Fibroblast of lung (primary cell): ENCODE measurements around the gene PLAC1. TPM values are rescaled to one million over a fixed set of nuclear protein-coding genes. Genes with fewer than 3 reads are reported as not detected.

Experiments
- DNase-seq, 2 donors: peaks; one replicate each; pipeline versions ENCODE4 v3.0.0 to v3.0.0-alpha.2; 2010; ENCODE audit warnings: low read depth in 2 of 2
- H2AFZ ChIP-seq: 2 replicates; pipeline ENCODE4 v1.5.1; 2012; ENCODE audit warnings: low read length, control low read depth, inconsistent platforms
- H3K27ac ChIP-seq: 2 replicates; pipeline ENCODE4 v1.5.1; 2011; ENCODE audit warnings: low read length, control low read depth; ENCODE audit not compliant: insufficient read depth
- H3K27me3 ChIP-seq: 2 replicates; pipeline ENCODE4 v1.5.1; 2011; ENCODE audit warnings: mild to moderate bottlenecking, low read length; ENCODE audit not compliant: control insufficient read depth, insufficient read depth
- H3K36me3 ChIP-seq: 2 replicates; pipeline ENCODE4 v1.5.1; 2011; ENCODE audit warnings: low read length; ENCODE audit not compliant: control insufficient read depth, insufficient read depth
- H3K4me1 ChIP-seq: 2 replicates; pipeline ENCODE4 v1.5.1; 2011; ENCODE audit warnings: low read length; ENCODE audit not compliant: control insufficient read depth, insufficient read depth; ENCODE audit errors: extremely low read depth
- H3K4me2 ChIP-seq: 2 replicates; pipeline ENCODE4 v1.5.1; 2011; ENCODE audit warnings: low read length, control low read depth; ENCODE audit not compliant: insufficient read depth; ENCODE audit errors: extremely low read depth
- H3K4me3 ChIP-seq, 4 experiments: fragments of 200-600 bp in 1 of 4; sonication (generic) in 1 of 4; replicated peaks in 1 of 4; 2 replicates each; pipeline ENCODE4 v1.5.1; 2011 to 2016; ENCODE audit warnings: low read length in 4 of 4, low read depth in 3 of 4, mild to moderate bottlenecking in 3 of 4, control low read depth in 2 of 4, inconsistent platforms in 1 of 4, mixed read lengths in 1 of 4; ENCODE audit not compliant: insufficient read depth in 1 of 4; ENCODE audit errors: control extremely low read depth in 1 of 4
- H3K79me2 ChIP-seq: 2 replicates; pipeline ENCODE4 v1.5.1; 2012; ENCODE audit warnings: mild to moderate bottlenecking, low read length, inconsistent platforms; ENCODE audit not compliant: control insufficient read depth, insufficient read depth
- H3K9ac ChIP-seq: 2 replicates; pipeline ENCODE4 v1.5.1; 2011; ENCODE audit warnings: mild to moderate bottlenecking, low read length, control low read depth; ENCODE audit not compliant: insufficient read depth
- H3K9me3 ChIP-seq: 2 replicates; pipeline ENCODE4 v1.5.1; 2012; ENCODE audit warnings: low read depth, low read length; ENCODE audit not compliant: control insufficient read depth, insufficient read depth
- H4K20me1 ChIP-seq: 2 replicates; pipeline ENCODE4 v1.5.1; 2011; ENCODE audit warnings: low read length; ENCODE audit not compliant: control insufficient read depth, insufficient read depth; ENCODE audit errors: extremely low read depth
- CTCF ChIP-seq, 2 donors: IDR thresholded peaks in 1 of 2; conservative IDR thresholded peaks in 1 of 2; 1 replicate in 1 of 2; 2 replicates in 1 of 2; pipeline ENCODE4 v1.5.1; 2011 to 2012; ENCODE audit warnings: low read length in 2 of 2, control low read depth in 1 of 2, inconsistent platforms in 1 of 2, low read depth in 1 of 2, mild to moderate bottlenecking in 1 of 2
- EZH2 ChIP-seq: IDR thresholded peaks from 2 replicates; pipeline ENCODE4 v1.5.1; 2012; ENCODE audit warnings: low read length, control low read depth, mild to moderate bottlenecking; ENCODE audit errors: missing control alignments
- polyA plus RNA-seq, 2 donors: library from polyadenylated mRNA; depleted of rRNA in 1 of 2; stranded (reverse) in 1 of 2; unstranded in 1 of 2; fragments of >200 nt; gene quantifications; 2 replicates each; pipeline ENCODE4 v1.2.1, GENCODE V29; 2011 to 2012; ENCODE audit warnings: missing spikeins in 1 of 2
- total RNA-seq: library from RNA; depleted of rRNA; stranded (reverse); fragments of >200 nt; gene quantifications from 2 replicates; pipeline ENCODE4 v1.2.1, GENCODE V29; 2014

Gene PLAC1
- total and polyA plus RNA-seq, 2 donors (not counting 1 experiment from before 2014, with no cell fraction given), result 0.17 to 0.22 TPM

- no peak overlapping the region for H3K9ac ChIP-seq
- TF ChIP-seq EZH2, result no peak
- no peak for TF ChIP-seq CTCF (conservative IDR thresholded peaks at IDR 0.05 in 1 of 2, IDR thresholded peaks at IDR 0.05 in 1 of 2; ENCODE audit: low read depth in 1 of 2, low read length in 2 of 2)
- H3K4me1 ChIP-seq, result no peaks in the 10 kb centered on the region
- H3K9me3 ChIP-seq, result no peaks in the 10 kb centered on the region
- no peaks in the 10 kb centered on the region for H3K27me3 ChIP-seq
- H4K20me1 ChIP-seq, result no peaks in the 10 kb centered on the region
- H3K27ac ChIP-seq, result no peak overlapping the region
- H2AFZ ChIP-seq, result no peak overlapping the region
- no peak for DNase-seq
- H3K4me2 ChIP-seq, result no peak overlapping the region
- no peak overlapping the region for H3K4me3 ChIP-seq
- no peaks in the 10 kb centered on the region for H3K79me2 ChIP-seq
- no peaks in the 10 kb centered on the region for H3K36me3 ChIP-seq
Observed at GRCh38 chrX:134658760-134659023, 421 bp upstream of the PLAC1 start.

GRCh38 chrX:134654398-134655012, 3.8 kb downstream of the PLAC1 start:
- Histone ChIP-seq H3K27me3 (no peaks in the 10 kb centered on the region), H3K4me3 (no peak overlapping the region), H3K4me2 (no peak overlapping the region), H3K27ac (no peak overlapping the region), H3K9me3 (no peaks in the 10 kb centered on the region), H2AFZ (no peak overlapping the region), H3K4me1 (no peaks in the 10 kb centered on the region), H4K20me1 (no peaks in the 10 kb centered on the region), H3K9ac (no peak overlapping the region), H3K36me3 (no peaks in the 10 kb centered on the region), H3K79me2 (no peaks in the 10 kb centered on the region)
- no peak for TF ChIP-seq EZH2
- no peak for TF ChIP-seq CTCF (conservative IDR thresholded peaks at IDR 0.05 in 1 of 2, IDR thresholded peaks at IDR 0.05 in 1 of 2; ENCODE audit: low read depth in 1 of 2, low read length in 2 of 2)
- no peak for DNase-seq

- Histone ChIP-seq H3K27me3 (no peaks in the 10 kb centered on the region), H3K4me1 (no peaks in the 10 kb centered on the region), H3K36me3 (no peaks in the 10 kb centered on the region), H3K27ac (no peak overlapping the region), H2AFZ (no peak overlapping the region), H3K4me2 (no peak overlapping the region), H3K79me2 (no peaks in the 10 kb centered on the region), H3K9ac (no peak overlapping the region), H4K20me1 (no peaks in the 10 kb centered on the region), H3K9me3 (no peaks in the 10 kb centered on the region), H3K4me3 (no peak overlapping the region)
- no peak for TF ChIP-seq CTCF (conservative IDR thresholded peaks at IDR 0.05 in 1 of 2, IDR thresholded peaks at IDR 0.05 in 1 of 2; ENCODE audit: low read depth in 1 of 2, low read length in 2 of 2)
- TF ChIP-seq EZH2, result no peak
- no peak for DNase-seq
Observed at GRCh38 chrX:134653835-134654234, 4.4 kb downstream of the PLAC1 start.
